HEK293 (cell line): ENCODE data around the gene NINJ2.

Source experiments
- CTCF ChIA-PET: fragments of 350-600 bp; formaldehyde crosslinking; extraction: SDS; loops from one replicate; lab custom pipeline; 2021; ENCODE audit warnings: antibody characterized with exemption; lab: Yijun Ruan, JAX
- POLR2A ChIA-PET: fragments of 300-600 bp; formaldehyde crosslinking; extraction: SDS; loops from one replicate; lab custom pipeline; 2020; ENCODE audit warnings: antibody characterized with exemption, inconsistent platforms; lab: Yijun Ruan, JAX
- H3K27ac ChIP-seq: fragments of 200-500 bp; sonication (Bioruptor generic); 2 replicates; pipeline ENCODE4 v1.5.1; 2014; ENCODE audit warnings: low read depth, low read length, control low read depth, inconsistent platforms; ENCODE audit errors: extremely low read depth
- H3K36me3 ChIP-seq, 2 experiments: fragments of 200-500 bp in 1 of 2; sonication (Bioruptor generic) in 1 of 2; 1 replicate in 1 of 2; 2 replicates in 1 of 2; pipeline ENCODE4 v1.5.1; 2014 to 2017; ENCODE audit warnings: inconsistent platforms in 2 of 2, low read length in 2 of 2; ENCODE audit not compliant: control insufficient read depth in 2 of 2, insufficient read depth in 1 of 2
- H3K4me1 ChIP-seq: fragments of 200-500 bp; sonication (Bioruptor generic); 2 replicates; pipeline ENCODE4 v1.5.1; 2014; ENCODE audit warnings: mild to moderate bottlenecking, low read length, inconsistent platforms; ENCODE audit not compliant: control insufficient read depth, insufficient read depth
- H3K4me3 ChIP-seq: 2 replicates; pipeline ENCODE4 v1.5.1; 2011; ENCODE audit warnings: low read depth, mild to moderate bottlenecking, control low read depth, low read length, moderate library complexity
- H3K9me3 ChIP-seq: fragments of 200-500 bp; sonication (Bioruptor generic); 2 replicates; pipeline ENCODE4 v1.5.1; 2014; ENCODE audit warnings: low read depth, low read length, inconsistent platforms; ENCODE audit not compliant: control insufficient read depth, insufficient read depth
- GLIS1 ChIP-seq: fragments of 450-650 bp; formaldehyde crosslinking; IDR thresholded peaks from 2 replicates; pipeline ENCODE4 v1.5.1; 2016; ENCODE audit warnings: missing biosample characterization, missing genetic modification characterization
- SCRT1 ChIP-seq: fragments of 450-650 bp; formaldehyde crosslinking; IDR thresholded peaks from 2 replicates; pipeline ENCODE4 v1.5.1; 2016; ENCODE audit warnings: missing biosample characterization, missing genetic modification characterization, borderline replicate concordance
- TCF7L2 ChIP-seq: IDR thresholded peaks from 2 replicates; pipeline ENCODE4 v1.6.1; 2011; ENCODE audit warnings: low read depth, mild to moderate bottlenecking, inconsistent platforms, low read length, moderate library complexity, borderline replicate concordance
- ZNF157 ChIP-seq: fragments of 450-650 bp; formaldehyde crosslinking; IDR thresholded peaks from 2 replicates; pipeline ENCODE4 v1.5.1; 2016; ENCODE audit warnings: missing biosample characterization, missing genetic modification characterization
- ZNF174 ChIP-seq: fragments of 450-650 bp; formaldehyde crosslinking; IDR thresholded peaks from 2 replicates; pipeline ENCODE4 v1.5.0; 2017; ENCODE audit warnings: missing biosample characterization, mild to moderate bottlenecking, missing genetic modification characterization
- ZNF214 ChIP-seq: fragments of 450-650 bp; formaldehyde crosslinking; IDR thresholded peaks from 2 replicates; pipeline ENCODE4 v1.5.1; 2017; ENCODE audit warnings: missing biosample characterization, mild to moderate bottlenecking, missing genetic modification characterization, borderline replicate concordance
- ZNF24 ChIP-seq: fragments of 450-650 bp; formaldehyde crosslinking; IDR thresholded peaks from 2 replicates; pipeline ENCODE4 v1.5.1; 2016; ENCODE audit warnings: missing biosample characterization, missing genetic modification characterization
- ZNF391 ChIP-seq: fragments of 450-650 bp; formaldehyde crosslinking; IDR thresholded peaks from 2 replicates; pipeline ENCODE4 v1.5.1; 2016; ENCODE audit warnings: low read depth, missing biosample characterization, missing genetic modification characterization, borderline replicate concordance
- ZNF416 ChIP-seq: fragments of 450-650 bp; formaldehyde crosslinking; IDR thresholded peaks from 2 replicates; pipeline ENCODE4 v1.5.1; 2016; ENCODE audit warnings: missing biosample characterization, missing genetic modification characterization
- ZNF423 ChIP-seq: fragments of 450-650 bp; formaldehyde crosslinking; IDR thresholded peaks from 2 replicates; pipeline ENCODE4 v1.5.1; 2016; ENCODE audit warnings: missing biosample characterization, missing genetic modification characterization
- ZNF514 ChIP-seq: fragments of 450-650 bp; formaldehyde crosslinking; IDR thresholded peaks from 2 replicates; pipeline ENCODE4 v1.5.1; 2016; ENCODE audit warnings: missing biosample characterization, missing genetic modification characterization
- ZNF521 ChIP-seq: fragments of 450-650 bp; formaldehyde crosslinking; IDR thresholded peaks from 2 replicates; pipeline ENCODE4 v1.5.1; 2017; ENCODE audit warnings: missing biosample characterization, mild to moderate bottlenecking, missing genetic modification characterization
- ZNF544 ChIP-seq: fragments of 450-650 bp; formaldehyde crosslinking; IDR thresholded peaks from 2 replicates; pipeline ENCODE4 v1.5.0; 2017; ENCODE audit warnings: missing biosample characterization, missing genetic modification characterization
- ZNF549 ChIP-seq: fragments of 450-650 bp; IDR thresholded peaks from 2 replicates; pipeline ENCODE4 v1.5.1; 2018; ENCODE audit warnings: missing biosample characterization, missing genetic modification characterization, mild to moderate bottlenecking, inconsistent platforms, moderate library complexity
- ZNF623 ChIP-seq: fragments of 450-650 bp; formaldehyde crosslinking; IDR thresholded peaks from 2 replicates; pipeline ENCODE4 v1.5.1; 2016; ENCODE audit warnings: missing biosample characterization, missing genetic modification characterization
- ZNF660 ChIP-seq: fragments of 450-650 bp; IDR thresholded peaks from 2 replicates; pipeline ENCODE4 v1.5.1; 2018; ENCODE audit warnings: missing biosample characterization, mild to moderate bottlenecking, missing genetic modification characterization
- ZNF670 ChIP-seq: fragments of 450-650 bp; formaldehyde crosslinking; IDR thresholded peaks from 2 replicates; pipeline ENCODE4 v1.5.1; 2016; ENCODE audit warnings: missing biosample characterization, missing genetic modification characterization, low read depth
- ZNF677 ChIP-seq: fragments of 450-650 bp; IDR thresholded peaks from 2 replicates; pipeline ENCODE4 v1.5.0; 2018; ENCODE audit warnings: missing biosample characterization, mild to moderate bottlenecking, missing genetic modification characterization, moderate library complexity
- ZNF837 ChIP-seq: fragments of 450-650 bp; formaldehyde crosslinking; IDR thresholded peaks from 2 replicates; pipeline ENCODE4 v1.5.1; 2016; ENCODE audit warnings: missing biosample characterization, missing genetic modification characterization
- ZXDB ChIP-seq: fragments of 450-650 bp; formaldehyde crosslinking; IDR thresholded peaks from 2 replicates; pipeline ENCODE4 v1.5.1; 2016; ENCODE audit warnings: missing biosample characterization, missing genetic modification characterization
- TF ChIP-seq, protein P1 (sequence below): IDR thresholded peaks from 2 replicates; pipeline ENCODE4 v1.6.1; 2011; ENCODE audit warnings: mild to moderate bottlenecking, low read depth, low read length, borderline replicate concordance
- TF ChIP-seq, protein P2 (sequence below): fragments of 450-650 bp; formaldehyde crosslinking; IDR thresholded peaks from 2 replicates; pipeline ENCODE4; 2016; ENCODE audit warnings: missing biosample characterization, missing genetic modification characterization
- TF ChIP-seq, protein P3 (sequence below): fragments of 450-650 bp; formaldehyde crosslinking; IDR thresholded peaks from 2 replicates; pipeline ENCODE4 v1.5.1; 2016; ENCODE audit warnings: missing biosample characterization, missing genetic modification characterization
- TF ChIP-seq, protein P4 (sequence below): fragments of 450-650 bp; formaldehyde crosslinking; IDR thresholded peaks from 2 replicates; pipeline ENCODE4 v1.5.1; 2016; ENCODE audit warnings: missing biosample characterization, missing genetic modification characterization

NINJ2 gene

DNA sequence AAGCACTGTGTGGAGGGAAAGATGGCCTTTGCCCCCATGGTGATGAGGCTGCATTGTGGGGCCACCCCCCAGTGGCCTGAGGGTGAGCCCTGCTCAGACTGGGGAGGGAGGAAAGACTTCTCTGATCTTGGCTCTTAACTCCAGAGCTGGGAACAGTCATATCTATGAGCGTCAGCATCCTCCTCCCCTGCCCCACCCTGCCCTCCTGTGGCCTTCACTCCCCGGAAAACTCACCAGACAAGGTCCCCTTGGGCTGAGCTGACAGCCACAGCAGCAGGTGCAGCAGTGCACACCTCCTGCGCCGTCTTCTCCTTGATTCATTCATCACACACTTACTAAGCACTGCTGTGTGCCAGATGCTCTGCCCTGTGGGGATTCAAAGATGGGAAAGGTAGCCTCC, 104.7 kb downstream of the NINJ2 start:
- H3K9me3 ChIP-seq: no peaks in the 10 kb centered on the region
- H3K4me3 ChIP-seq: no peak overlapping the region
- ChIA-PET POLR2A (no interaction called here), CTCF (interaction anchor here (2.1 to 2.5 kb wide), 2 partner anchors 11 to 12 kb away, joined by 11 to 12 read pairs; no protein-coding TSS in a partner anchor)
- H3K36me3 ChIP-seq: peaks cover 0 to 13% of the 10 kb centered on the region in 2 experiments; a peak in 1 of 3 replicates
- no peak overlapping the region for H3K27ac ChIP-seq
- H3K4me1 ChIP-seq: no peaks in the 10 kb centered on the region
- TF ChIP-seq, protein P1, sequence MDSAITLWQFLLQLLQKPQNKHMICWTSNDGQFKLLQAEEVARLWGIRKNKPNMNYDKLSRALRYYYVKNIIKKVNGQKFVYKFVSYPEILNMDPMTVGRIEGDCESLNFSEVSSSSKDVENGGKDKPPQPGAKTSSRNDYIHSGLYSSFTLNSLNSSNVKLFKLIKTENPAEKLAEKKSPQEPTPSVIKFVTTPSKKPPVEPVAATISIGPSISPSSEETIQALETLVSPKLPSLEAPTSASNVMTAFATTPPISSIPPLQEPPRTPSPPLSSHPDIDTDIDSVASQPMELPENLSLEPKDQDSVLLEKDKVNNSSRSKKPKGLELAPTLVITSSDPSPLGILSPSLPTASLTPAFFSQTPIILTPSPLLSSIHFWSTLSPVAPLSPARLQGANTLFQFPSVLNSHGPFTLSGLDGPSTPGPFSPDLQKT: no peak
- TF ChIP-seq ZNF623 (tag by site-specific recombination): no peak
- TF ChIP-seq ZNF521: no peak
- TF ChIP-seq ZNF660: no peak
- no peak for TF ChIP-seq ZNF837 (tag by site-specific recombination)
- TF ChIP-seq ZNF174 (tag by site-specific recombination): no peak
- no peak for TF ChIP-seq ZNF670 (tag by site-specific recombination)
- TF ChIP-seq ZNF423 (tag by site-specific recombination): no peak
- no peak for TF ChIP-seq ZNF549 (tag by site-specific recombination)
- no peak for TF ChIP-seq ZNF391 (tag by site-specific recombination)
- TF ChIP-seq ZNF416 (tag by site-specific recombination): no peak
- TF ChIP-seq ZNF24 (tag by site-specific recombination): no peak
- no peak for TF ChIP-seq ZXDB (tag by site-specific recombination)
- TF ChIP-seq ZNF544 (tag by site-specific recombination): no peak

DNA sequence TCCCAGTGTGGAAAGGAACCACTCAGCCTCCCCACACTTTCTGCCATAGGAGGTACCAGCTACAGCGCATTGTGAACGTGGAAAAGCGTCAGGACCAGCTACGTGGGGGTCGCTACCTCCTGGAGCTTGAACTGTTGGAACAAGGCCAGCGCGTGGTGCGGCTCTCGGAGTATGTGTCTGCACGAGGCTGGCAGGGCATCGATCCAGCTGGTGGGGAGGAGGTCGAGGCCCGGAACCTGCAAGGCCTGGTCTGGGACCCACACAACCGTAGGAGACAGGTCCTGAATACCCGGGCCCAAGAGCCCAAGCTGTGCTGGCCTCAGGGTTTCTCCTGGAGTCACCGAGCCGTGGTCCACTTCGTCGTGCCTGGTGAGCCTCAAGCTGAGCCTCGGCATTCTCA, 106.7 kb downstream of the NINJ2 start:
- peaks cover 0 to 25% of the 10 kb centered on the region in 2 experiments; a peak in 1 of 3 replicates for H3K36me3 ChIP-seq
- POLR2A ChIA-PET: no interaction called here
- TF ChIP-seq ZNF514 (tag by site-specific recombination): no peak
- peak; percentile 25; the same call in 1 of the 2 replicates for TF ChIP-seq GLIS1
- TF ChIP-seq, all 188 proteins: peak for 1
- Histone ChIP-seq H3K4me3 (no peak overlapping the region), H3K27ac (no peak overlapping the region), H3K9me3 (no peaks in the 10 kb centered on the region), H3K4me1 (no peaks in the 10 kb centered on the region)
- CTCF ChIA-PET: interaction anchor here (2.0 to 3.0 kb wide), 2 partner anchors 9 to 114 kb away, joined by 11 to 15 read pairs; no protein-coding TSS in a partner anchor

DNA sequence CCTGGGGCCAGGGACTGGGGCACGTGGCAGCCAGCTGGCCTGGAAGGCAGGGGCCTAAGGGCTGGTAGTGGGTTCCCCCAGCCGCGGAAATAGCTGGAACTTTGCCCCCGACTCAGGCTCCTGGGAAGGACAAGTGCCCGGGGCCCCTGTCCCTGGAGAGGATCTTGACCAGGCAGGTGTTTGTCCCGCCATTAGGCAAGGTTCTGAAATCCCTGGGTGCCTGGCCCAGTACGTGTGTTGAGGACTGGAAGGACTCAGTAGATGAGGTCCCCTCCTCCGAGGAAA, 109.3 kb downstream of the NINJ2 start:
- Histone ChIP-seq H3K27ac (no peak overlapping the region), H3K9me3 (no peaks in the 10 kb centered on the region), H3K4me1 (no peaks in the 10 kb centered on the region), H3K36me3 (peaks cover 0 to 38% of the 10 kb centered on the region in 2 experiments; a peak in 1 of 3 replicates), H3K4me3 (no peak overlapping the region)
- TF ChIP-seq ZNF157 (tag by site-specific recombination) (no peak), ZNF677 (no peak), ZNF214 (tag by site-specific recombination) (no peak), TCF7L2 (no peak), SCRT1 (no peak)
- TF ChIP-seq, protein P2, sequence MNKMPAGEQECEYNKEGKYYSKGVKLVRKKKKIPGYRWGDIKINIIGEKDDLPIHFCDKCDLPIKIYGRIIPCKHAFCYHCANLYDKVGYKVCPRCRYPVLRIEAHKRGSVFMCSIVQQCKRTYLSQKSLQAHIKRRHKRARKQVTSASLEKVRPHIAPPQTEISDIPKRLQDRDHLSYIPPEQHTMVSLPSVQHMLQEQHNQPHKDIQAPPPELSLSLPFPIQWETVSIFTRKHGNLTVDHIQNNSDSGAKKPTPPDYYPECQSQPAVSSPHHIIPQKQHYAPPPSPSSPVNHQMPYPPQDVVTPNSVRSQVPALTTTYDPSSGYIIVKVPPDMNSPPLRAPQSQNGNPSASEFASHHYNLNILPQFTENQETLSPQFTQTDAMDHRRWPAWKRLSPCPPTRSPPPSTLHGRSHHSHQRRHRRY: no peak
- TF ChIP-seq, protein P3, sequence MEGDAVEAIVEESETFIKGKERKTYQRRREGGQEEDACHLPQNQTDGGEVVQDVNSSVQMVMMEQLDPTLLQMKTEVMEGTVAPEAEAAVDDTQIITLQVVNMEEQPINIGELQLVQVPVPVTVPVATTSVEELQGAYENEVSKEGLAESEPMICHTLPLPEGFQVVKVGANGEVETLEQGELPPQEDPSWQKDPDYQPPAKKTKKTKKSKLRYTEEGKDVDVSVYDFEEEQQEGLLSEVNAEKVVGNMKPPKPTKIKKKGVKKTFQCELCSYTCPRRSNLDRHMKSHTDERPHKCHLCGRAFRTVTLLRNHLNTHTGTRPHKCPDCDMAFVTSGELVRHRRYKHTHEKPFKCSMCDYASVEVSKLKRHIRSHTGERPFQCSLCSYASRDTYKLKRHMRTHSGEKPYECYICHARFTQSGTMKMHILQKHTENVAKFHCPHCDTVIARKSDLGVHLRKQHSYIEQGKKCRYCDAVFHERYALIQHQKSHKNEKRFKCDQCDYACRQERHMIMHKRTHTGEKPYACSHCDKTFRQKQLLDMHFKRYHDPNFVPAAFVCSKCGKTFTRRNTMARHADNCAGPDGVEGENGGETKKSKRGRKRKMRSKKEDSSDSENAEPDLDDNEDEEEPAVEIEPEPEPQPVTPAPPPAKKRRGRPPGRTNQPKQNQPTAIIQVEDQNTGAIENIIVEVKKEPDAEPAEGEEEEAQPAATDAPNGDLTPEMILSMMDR (tag by site-specific recombination): no peak
- TF ChIP-seq, protein P4, sequence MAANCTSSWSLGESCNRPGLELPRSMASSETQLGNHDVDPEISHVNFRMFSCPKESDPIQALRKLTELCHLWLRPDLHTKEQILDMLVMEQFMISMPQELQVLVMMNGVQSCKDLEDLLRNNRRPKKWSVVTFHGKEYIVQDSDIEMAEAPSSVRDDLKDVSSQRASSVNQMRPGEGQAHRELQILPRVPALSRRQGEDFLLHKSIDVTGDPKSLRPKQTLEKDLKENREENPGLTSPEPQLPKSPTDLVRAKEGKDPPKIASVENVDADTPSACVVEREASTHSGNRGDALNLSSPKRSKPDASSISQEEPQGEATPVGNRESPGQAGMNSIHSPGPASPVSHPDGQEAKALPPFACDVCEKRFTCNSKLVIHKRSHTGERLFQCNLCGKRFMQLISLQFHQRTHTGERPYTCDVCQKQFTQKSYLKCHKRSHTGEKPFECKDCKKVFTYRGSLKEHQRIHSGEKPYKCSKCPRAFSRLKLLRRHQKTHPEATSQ: no peak
- CTCF ChIA-PET: interaction anchor here (0.6 to 1.4 kb wide), 4 partner anchors 39 to 827 kb away, joined by 3 to 10 read pairs (median 4); no protein-coding TSS in a partner anchor
- POLR2A ChIA-PET: no interaction called here
